Endothelial cell of umbilical vein (primary cell): Measurements from ENCODE around the gene HOXA4.

ENCODE experiments used
- CTCF ChIP-seq, 2 donors: IDR thresholded peaks; 1 replicate in 1 of 2; 2 replicates in 1 of 2; pipeline ENCODE4 v1.5.1; 2011; ENCODE audit warnings: low read length in 2 of 2, mild to moderate bottlenecking in 2 of 2, moderate library complexity in 2 of 2, control low read depth in 1 of 2, inconsistent platforms in 1 of 2, low read depth in 1 of 2; ENCODE audit not compliant: insufficient read depth in 1 of 2; ENCODE audit errors: extremely low read depth in 1 of 2
- EZH2 ChIP-seq: IDR thresholded peaks from 2 replicates; pipeline ENCODE4 v1.6.1; 2012; ENCODE audit warnings: borderline replicate concordance, low read depth, mild to moderate bottlenecking, moderate library complexity, low read length, inconsistent platforms; ENCODE audit not compliant: severe bottlenecking
- FOS ChIP-seq: IDR thresholded peaks from 2 replicates; pipeline ENCODE4 v1.6.1; 2011; ENCODE audit warnings: mild to moderate bottlenecking, low read length, moderate library complexity, borderline replicate concordance; ENCODE audit not compliant: insufficient read depth
- JUN ChIP-seq: IDR thresholded peaks from 2 replicates; pipeline ENCODE4 v1.6.1; 2011; ENCODE audit warnings: borderline replicate concordance, low read depth; ENCODE audit not compliant: insufficient read length, insufficient read depth
- MAX ChIP-seq: IDR thresholded peaks from 2 replicates; pipeline ENCODE4 v1.6.1; 2011; ENCODE audit not compliant: insufficient read depth, insufficient read length
- MYC ChIP-seq: IDR thresholded peaks from one replicate; pipeline ENCODE4 v1.6.1; 2011; ENCODE audit warnings: mild to moderate bottlenecking, low read depth, low read length
- POLR2A ChIP-seq: IDR thresholded peaks from 2 replicates; pipeline ENCODE4 v1.6.1; 2012; ENCODE audit warnings: low read depth, mild to moderate bottlenecking, control low read depth, low read length
- POLR2AphosphoS5 ChIP-seq: IDR thresholded peaks from 2 replicates; pipeline ENCODE4 v1.6.1; 2012; ENCODE audit warnings: low read depth, mild to moderate bottlenecking, control low read depth, low read length, moderate library complexity; ENCODE audit not compliant: insufficient read depth

DNA sequence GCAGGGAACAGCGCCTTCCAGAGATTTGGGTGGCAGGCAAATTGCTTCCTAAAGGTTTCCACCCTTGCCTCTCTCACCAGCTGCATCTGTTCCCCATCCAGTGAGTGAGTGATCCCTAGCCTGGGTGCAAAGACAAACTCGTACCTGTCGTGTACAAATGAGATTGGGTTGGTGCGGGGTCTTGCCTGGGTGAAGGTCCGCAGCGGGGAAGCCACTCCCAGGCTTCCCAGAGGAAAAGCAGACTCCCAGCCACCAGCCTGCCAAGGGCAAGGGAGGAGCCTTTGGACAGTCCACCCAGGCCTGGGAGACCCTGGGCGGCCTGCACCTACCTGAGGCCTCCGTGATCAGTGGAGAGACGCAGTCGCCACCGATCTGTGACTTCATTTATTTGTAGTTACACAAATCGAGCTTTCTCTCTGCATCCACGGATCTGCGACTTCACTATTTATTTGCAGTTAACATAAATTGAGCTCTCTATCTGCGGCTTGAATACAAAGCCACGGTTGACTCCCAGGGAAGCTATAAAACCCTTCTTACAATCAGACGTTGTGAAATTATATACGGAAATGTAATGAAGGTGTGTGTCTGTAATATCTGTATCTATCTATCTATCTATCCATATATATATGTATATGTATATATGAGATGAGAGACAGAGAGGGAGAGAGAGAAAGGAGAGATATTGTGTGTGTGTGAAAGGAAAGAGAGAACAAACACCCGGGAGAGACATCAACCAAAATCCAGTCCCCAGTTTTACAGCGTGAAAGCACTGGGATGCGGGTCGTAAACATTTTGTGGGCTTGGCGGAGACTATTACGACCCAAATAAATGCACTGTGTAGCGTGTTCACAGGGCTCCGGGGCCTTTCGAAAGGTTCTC lies 28.9 kb upstream of the HOXA4 start:
- no peak for TF ChIP-seq CTCF (IDR thresholded peaks at IDR 0.05; ENCODE audit: extremely low read depth in 1 of 2, insufficient read depth in 1 of 2, low read depth in 1 of 2, low read length in 2 of 2)
- TF ChIP-seq EZH2 = no peak
- no peak for TF ChIP-seq MYC
- TF ChIP-seq FOS = no peak
- no peak for TF ChIP-seq POLR2AphosphoS5
- TF ChIP-seq POLR2A = no peak
- TF ChIP-seq JUN = no peak
- no peak for TF ChIP-seq MAX
